K562 (cell line): ENCODE results near the gene NUP35. TPM values are rescaled to one million over a fixed set of nuclear protein-coding genes. Genes with fewer than 3 reads are reported as not detected.

Experiments used
- ARNT ChIP-seq, 2 experiments: fragments of 450-650 bp; IDR thresholded peaks; 2 replicates each; pipeline ENCODE4 v1.6.1; 2016; ENCODE audit warnings: mild to moderate bottlenecking in 1 of 2
- ATF2 ChIP-seq: sonication (generic); formaldehyde crosslinking; IDR thresholded peaks from 2 replicates; pipeline ENCODE4 v1.8.1; 2022; ENCODE audit warnings: missing genetic modification reagents
- CREM ChIP-seq: IDR thresholded peaks from 2 replicates; pipeline ENCODE4 v1.6.1; 2014; ENCODE audit warnings: antibody characterized with exemption, low read depth
- EWSR1 ChIP-seq: fragments of 450-650 bp; IDR thresholded peaks from 2 replicates; pipeline ENCODE4 v1.6.1; 2018; ENCODE audit warnings: borderline replicate concordance, mild to moderate bottlenecking, low read depth, moderate library complexity; ENCODE audit not compliant: partially characterized antibody
- GATAD2A ChIP-seq: fragments of 450-650 bp; IDR thresholded peaks from 2 replicates; pipeline ENCODE4 v1.6.1; 2017
- HMGXB4 ChIP-seq: sonication (generic); formaldehyde crosslinking; IDR thresholded peaks from 2 replicates; pipeline ENCODE4 v1.8.1; 2023; ENCODE audit warnings: mild to moderate bottlenecking, missing genetic modification reagents
- NFIX ChIP-seq: fragments of 250-450 bp; sonication (Bioruptor Pico); IDR thresholded peaks from 2 replicates; pipeline ENCODE4 v1.4.0; 2020; ENCODE audit warnings: low read depth, mild to moderate bottlenecking, moderate library complexity
- NR2C1 ChIP-seq, 2 experiments: fragments of 450-650 bp; IDR thresholded peaks; 2 replicates each; pipeline ENCODE4 v1.6.1; 2017; ENCODE audit warnings: mild to moderate bottlenecking in 2 of 2, antibody characterized with exemption in 1 of 2, inconsistent platforms in 1 of 2, missing compliant biosample characterization in 1 of 2, missing genetic modification characterization in 1 of 2
- RBFOX2 ChIP-seq: fragments of 200-400 bp; formaldehyde crosslinking; IDR thresholded peaks from 2 replicates; pipeline ENCODE4 v1.6.1; 2017; ENCODE audit warnings: low read depth, mild to moderate bottlenecking, low read length, moderate library complexity
- SIN3A ChIP-seq, 2 experiments: fragments of 150-350 bp in 1 of 2; IDR thresholded peaks; 2 replicates each; pipeline ENCODE4 v1.6.1; 2011 to 2016; ENCODE audit warnings: borderline replicate concordance in 2 of 2, low read depth in 2 of 2, low read length in 2 of 2, mild to moderate bottlenecking in 2 of 2, moderate library complexity in 2 of 2; ENCODE audit not compliant: control insufficient read depth in 1 of 2
- SMARCE1 ChIP-seq: fragments of 450-650 bp; IDR thresholded peaks from 2 replicates; pipeline ENCODE4 v1.7.1; 2016; ENCODE audit warnings: mild to moderate bottlenecking
- ZNF263 ChIP-seq: sonication (generic); formaldehyde crosslinking; IDR thresholded peaks from 2 replicates; pipeline ENCODE4 v1.8.0; 2022; ENCODE audit warnings: mild to moderate bottlenecking, missing genetic modification reagents, borderline replicate concordance
- ZNF347 ChIP-seq: fragments of 450-650 bp; formaldehyde crosslinking; IDR thresholded peaks from 2 replicates; pipeline ENCODE4 v1.4.0; 2020; ENCODE audit warnings: low read depth, mild to moderate bottlenecking, moderate library complexity
- ZNF592 ChIP-seq: fragments of 450-650 bp; IDR thresholded peaks from 2 replicates; pipeline ENCODE4 v1.6.1; 2017; ENCODE audit warnings: antibody characterized with exemption, mild to moderate bottlenecking
- ZNF699 ChIP-seq: fragments of 250-450 bp; sonication (Bioruptor Pico); IDR thresholded peaks from 2 replicates; pipeline ENCODE4 v1.8.0; 2021; ENCODE audit warnings: mild to moderate bottlenecking, moderate library complexity; ENCODE audit not compliant: insufficient replicate concordance
- polyA plus RNA-seq, 8 experiments: library from polyadenylated mRNA; depleted of rRNA in 4 of 8; stranded (reverse) in 5 of 8; unstranded in 3 of 8; fragments of >200 nt; fragmentation: Nextera tagmentation in 2 of 8; fragmentation: Illumina TruSeq in 1 of 8; extraction: Ambion mirVana in 2 of 8; extraction: Trizol in 1 of 8; gene quantifications; 2 replicates each; pipeline versions ENCODE4 v1.2.1 to v1.2.3, GENCODE V29; 2011 to 2014; ENCODE audit warnings: inconsistent platforms in 1 of 8, missing spikeins in 1 of 8
- total RNA-seq, 7 experiments: library from RNA; depleted of rRNA in 6 of 7; stranded (reverse); fragments of >200 nt in 6 of 7; fragmentation: Illumina TruSeq in 2 of 7; extraction: Trizol in 2 of 7; gene quantifications; 2 replicates each; pipeline versions ENCODE4 v1.2.1 to v1.2.3, GENCODE V29; 2011 to 2021; ENCODE audit warnings: low replicate concordance in 1 of 7

Gene NUP35
- total and polyA plus RNA-seq, 9 of the 15 experiments (the other 6 are each of a cell fraction or from before 2014, with no cell fraction given): 24.5 to 78.2 (median 51.1) TPM

- TF ChIP-seq HMGXB4 (CRISPR knock-in tag) (no peak), SMARCE1 (no peak), ZNF592 (peak; percentile 77), ARNT (IDR thresholded peaks at IDR 0.05) (peak in 1 of 2 experiments; percentile 8; a peak in 1 of 4 replicates), EWSR1 (no peak), ZNF347 (CRISPR knock-in tag) (no peak), GATAD2A (peak; percentile 77; the same call in 1 of the 2 replicates), ZNF263 (no peak), RBFOX2 (peak; percentile 73), CREM (peak; percentile 71), ATF2 (CRISPR knock-in tag) (no peak), NFIX (CRISPR knock-in tag) (no peak), NR2C1 (IDR thresholded peaks at IDR 0.05) (0 out of 2 replicates have a peak, but pooled peaks have one; percentile 12), NR2C1 (tag; IDR thresholded peaks at IDR 0.05) (peak; percentile 10; the same call in 1 of the 2 replicates), SIN3A (IDR thresholded peaks at IDR 0.05; ENCODE audit: borderline replicate concordance in 2 of 2, control insufficient read depth in 1 of 2, low read depth in 2 of 2, low read length in 2 of 2) (peak in 1 of 2 experiments; percentile 50; a peak in 1 of 4 replicates), ZNF699 (CRISPR knock-in tag) (no peak)
Measured at GRCh38 chr2:183078464-183079138, 45.6 kb upstream of the NUP35 start, which contains the start of gene DUSP19 (continued).
